MV-4-11 (cell line): ENCODE data around the gene MEG3.

Experiments used
- DNase-seq: peaks from one replicate; lab custom pipeline; 2025; lab: John Stamatoyannopoulos, UW

The MEG3 gene

GRCh38 chr14:100882026-100882967 is 56.4 kb downstream of the MEG3 start:
- DNase-seq = no peak

DNA sequence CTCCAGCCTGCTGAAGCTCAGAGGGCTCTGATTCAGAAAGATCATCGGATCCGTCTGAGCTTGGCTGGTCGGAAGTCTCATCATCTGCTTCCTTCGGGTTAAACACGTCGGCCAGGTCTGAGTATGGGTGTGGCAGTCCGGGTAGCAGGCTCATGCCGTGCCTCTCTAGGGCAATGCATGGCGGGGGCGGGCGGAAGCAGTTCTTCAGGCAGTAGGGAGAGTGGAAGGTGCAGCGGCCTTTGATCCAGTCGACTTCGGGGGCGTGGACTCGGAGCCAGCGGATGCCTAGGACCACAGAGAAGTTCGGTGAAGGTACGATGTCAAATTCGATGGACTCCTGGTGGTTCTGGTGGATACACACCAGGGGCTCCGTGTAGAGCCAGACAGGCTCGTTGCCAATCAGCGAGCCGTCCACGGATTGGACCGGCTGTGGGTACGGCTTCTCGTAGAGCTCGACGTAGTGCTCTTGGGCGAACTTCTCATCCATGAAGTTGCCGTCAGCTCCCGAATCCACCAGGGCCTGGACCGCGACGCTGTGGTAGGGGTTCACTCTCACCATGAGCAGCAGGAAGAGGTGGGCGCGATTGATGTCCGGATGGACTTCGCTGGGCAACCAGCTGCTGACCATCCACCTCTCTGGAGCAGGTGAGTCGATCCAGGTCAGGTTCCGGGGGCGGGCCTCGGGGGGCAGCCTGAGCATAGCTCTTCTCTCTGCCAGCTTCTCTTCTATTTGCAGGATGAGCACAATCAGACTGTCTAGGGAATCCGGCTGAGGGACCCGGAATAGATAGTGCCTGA is 57.3 kb downstream of the MEG3 start:
- DNase-seq = no peak

DNA sequence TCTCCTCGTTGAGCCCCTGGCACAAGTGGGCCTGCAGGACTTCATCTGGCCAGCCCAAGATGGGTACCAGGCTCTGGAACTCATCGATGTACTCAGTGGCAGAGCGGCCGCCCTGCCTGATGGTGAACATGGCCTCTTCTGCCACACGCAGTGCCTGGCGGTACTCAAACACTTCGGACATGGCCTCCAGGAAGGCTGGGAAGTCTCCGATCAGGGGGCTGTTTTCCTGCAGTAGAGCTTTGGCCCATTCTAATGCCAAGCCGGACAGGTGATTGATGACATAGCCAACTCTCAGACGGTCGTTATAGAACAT is 57.8 kb downstream of the MEG3 start:
- no peak for DNase-seq

DNA sequence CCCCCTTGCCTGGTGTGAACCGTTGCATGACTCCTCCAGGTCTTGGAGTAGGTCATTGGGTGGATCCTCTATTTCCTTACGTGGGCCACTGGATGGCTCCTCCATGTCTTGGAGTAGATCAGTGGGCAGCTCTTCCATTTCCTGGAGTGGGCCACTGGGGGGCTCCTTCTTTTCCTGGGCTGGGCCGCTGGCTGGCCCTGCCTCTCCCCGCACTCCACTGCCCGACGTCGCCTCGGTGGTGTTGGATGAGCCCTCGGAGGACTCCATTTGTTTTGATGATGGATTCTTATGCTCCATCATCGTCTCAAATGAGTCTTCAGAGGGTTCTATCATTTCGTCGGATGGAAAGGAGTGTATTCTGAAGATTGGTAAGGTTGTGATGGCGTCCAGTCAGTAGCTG is 58.5 kb downstream of the MEG3 start:
- DNase-seq = no peak

GRCh38 chr14:100885196-100885595 is 59.3 kb downstream of the MEG3 start:
- no peak for DNase-seq

GRCh38 chr14:100885617-100886016 is 59.7 kb downstream of the MEG3 start:
- no peak for DNase-seq

GRCh38 chr14:100887728-100888335 is 61.9 kb downstream of the MEG3 start:
- no peak for DNase-seq

- DNase-seq = no peak
These were observed 62.9 kb downstream of the MEG3 start for GRCh38 chr14:100888789-100889315.

DNA sequence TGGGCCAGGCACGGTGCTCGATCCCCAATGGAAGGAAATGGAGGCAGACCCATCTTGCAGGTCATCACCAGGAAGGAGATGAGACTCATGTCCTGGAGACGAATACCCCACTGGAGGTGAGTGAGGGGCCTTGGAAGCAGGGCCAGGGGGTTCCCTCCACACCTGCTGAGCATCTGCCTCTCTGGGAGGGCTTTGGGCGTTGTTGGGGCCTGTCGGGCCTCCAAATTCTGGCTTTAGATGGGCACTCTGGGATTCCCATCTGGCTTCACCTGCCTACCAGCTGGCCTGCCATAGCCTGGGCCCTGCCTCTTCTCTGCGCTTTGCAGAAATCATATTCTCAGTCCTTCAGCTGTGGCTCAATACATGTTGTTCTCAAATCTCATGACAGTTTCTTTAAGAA is 63.7 kb downstream of the MEG3 start:
- DNase-seq = no peak

GRCh38 chr14:100890061-100890850 is 64.3 kb downstream of the MEG3 start:
- no peak for DNase-seq

GRCh38 chr14:100891051-100891450 is 65.1 kb downstream of the MEG3 start:
- DNase-seq = no peak

- no peak for DNase-seq
These were observed 65.9 kb downstream of the MEG3 start for GRCh38 chr14:100891501-100892445.

DNA sequence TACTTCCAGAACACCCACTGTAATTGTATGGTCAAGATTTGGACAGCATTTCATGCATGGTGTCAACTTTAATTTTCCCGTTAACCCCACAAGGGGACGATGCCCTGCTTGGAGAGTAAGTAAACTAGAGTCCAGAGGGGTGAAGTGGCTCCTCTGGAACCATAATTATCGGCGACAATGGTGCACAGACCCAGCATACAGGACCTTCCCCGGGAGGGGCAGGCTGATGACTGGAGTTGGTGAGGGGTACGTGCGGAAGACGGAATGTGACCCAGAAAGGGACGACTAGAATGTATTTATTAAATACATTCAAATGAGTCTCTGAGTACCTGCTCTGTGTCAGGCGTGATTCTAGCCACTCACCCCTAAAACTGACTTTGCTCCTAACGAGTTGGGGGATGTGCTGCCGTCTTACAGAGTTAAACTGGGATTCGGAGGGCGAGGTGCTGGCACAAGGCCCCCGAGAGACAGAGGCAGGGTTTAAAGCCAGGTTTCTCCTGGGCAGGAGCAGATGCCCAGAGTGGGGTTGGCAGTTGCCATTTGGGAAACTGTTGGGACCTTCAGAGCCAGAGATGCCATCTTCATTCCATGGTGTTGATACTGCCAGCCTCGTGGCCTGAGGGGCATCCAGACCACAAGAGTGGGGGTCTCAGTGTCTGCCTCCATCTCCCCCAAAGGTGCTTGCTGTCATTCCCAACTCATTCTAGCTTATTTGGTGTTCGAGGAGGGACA is 66.7 kb downstream of the MEG3 start:
- DNase-seq = no peak

GRCh38 chr14:100893228-100893601 is 67.3 kb downstream of the MEG3 start:
- DNase-seq = no peak

GRCh38 chr14:100893760-100894159 is 67.8 kb downstream of the MEG3 start:
- DNase-seq = no peak

- DNase-seq = no peak
These were observed 68.5 kb downstream of the MEG3 start for GRCh38 chr14:100894416-100894815.

DNA sequence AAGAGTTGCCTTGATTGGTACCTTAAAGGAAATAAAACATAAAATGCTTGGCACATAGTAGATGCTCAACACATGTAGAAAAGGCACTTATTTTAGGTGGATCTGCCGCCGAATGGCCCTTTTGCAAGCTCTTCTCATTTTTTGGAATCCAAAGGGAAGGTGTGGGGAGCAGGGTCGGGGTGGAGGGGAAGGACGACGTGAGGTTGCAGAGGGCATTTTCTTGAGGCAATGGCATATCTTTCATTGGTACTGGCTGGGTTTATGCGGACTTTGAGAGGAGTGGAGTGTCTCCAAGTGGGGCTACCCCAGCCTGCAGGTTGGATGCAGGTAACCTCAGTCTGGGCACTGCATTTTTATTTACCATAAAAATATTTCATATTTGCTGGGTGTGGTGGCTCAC is 69.5 kb downstream of the MEG3 start:
- no peak for DNase-seq

- no peak for DNase-seq
These were observed 70.6 kb downstream of the MEG3 start for GRCh38 chr14:100896369-100897060.

DNA sequence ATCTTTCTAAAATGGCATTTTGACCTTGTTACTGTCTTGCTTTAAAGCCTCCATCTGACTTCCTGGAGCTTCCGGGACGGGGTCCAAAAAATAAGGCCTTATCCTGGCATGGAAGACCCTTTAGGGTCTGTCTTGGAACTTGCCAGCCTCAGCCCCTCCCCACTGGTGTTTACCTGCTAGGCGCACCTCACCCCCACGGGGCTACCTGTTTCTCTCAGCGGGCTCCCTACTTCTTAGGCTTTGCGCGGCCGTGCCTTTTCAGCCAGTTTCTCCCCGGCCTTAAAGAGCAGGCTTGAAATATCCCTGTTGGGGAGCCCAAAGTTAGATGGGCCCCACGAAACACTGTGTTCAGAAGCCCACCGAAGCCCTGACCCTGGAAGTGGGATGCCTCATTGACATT is 72.5 kb downstream of the MEG3 start:
- no peak for DNase-seq
